H9 (cell line): ENCODE data around the gene CELF6. TPM values are rescaled to one million over a fixed set of nuclear protein-coding genes. Genes with fewer than 3 reads are reported as not detected.

ENCODE experiments used
- DNase-seq: peaks from one replicate; pipeline ENCODE4 v3.0.0-alpha.2; 2017
- H2AFZ ChIP-seq: one replicate; pipeline ENCODE4 v1.6.1; 2013; ENCODE audit warnings: mild to moderate bottlenecking, low read length, control low read depth, moderate library complexity
- H2AK5ac ChIP-seq: 2 replicates; pipeline ENCODE4 v1.6.1; 2013; ENCODE audit warnings: low read length, control low read depth, mixed read lengths; ENCODE audit not compliant: insufficient read length
- H2BK120ac ChIP-seq: one replicate; pipeline ENCODE4 v1.6.1; 2013; ENCODE audit warnings: low read depth, mild to moderate bottlenecking, low read length, control low read depth, inconsistent platforms; ENCODE audit not compliant: poor library complexity, severe bottlenecking
- H2BK12ac ChIP-seq: 2 replicates; pipeline ENCODE4 v1.6.1; 2013; ENCODE audit warnings: low read length, control low read depth, mixed read lengths, low read depth; ENCODE audit not compliant: insufficient read length
- H2BK15ac ChIP-seq: 2 replicates; pipeline ENCODE4 v1.6.1; 2013; ENCODE audit warnings: low read depth, low read length, control low read depth
- H2BK20ac ChIP-seq: one replicate; pipeline ENCODE4 v1.6.1; 2013; ENCODE audit warnings: low read depth, mild to moderate bottlenecking, low read length, control low read depth, inconsistent platforms; ENCODE audit not compliant: poor library complexity, severe bottlenecking
- H2BK5ac ChIP-seq: 2 replicates; pipeline ENCODE4 v1.6.1; 2013; ENCODE audit warnings: low read length, control low read depth, mixed read lengths; ENCODE audit not compliant: insufficient read length
- H3K14ac ChIP-seq: 2 replicates; pipeline ENCODE4 v1.6.1; 2013; ENCODE audit warnings: low read length, control low read depth; ENCODE audit not compliant: insufficient read depth
- H3K18ac ChIP-seq: 2 replicates; pipeline ENCODE4 v1.6.1; 2013; ENCODE audit warnings: low read depth, mild to moderate bottlenecking, mixed read lengths, low read length, control low read depth; ENCODE audit not compliant: insufficient read length
- H3K23ac ChIP-seq: 2 replicates; pipeline ENCODE4 v1.6.1; 2013; ENCODE audit warnings: low read length, control low read depth, mixed read lengths, low read depth; ENCODE audit not compliant: insufficient read length
- H3K23me2 ChIP-seq: 2 replicates; pipeline ENCODE4 v1.6.1; 2013; ENCODE audit warnings: low read depth, mild to moderate bottlenecking, mixed read lengths, low read length, control low read depth; ENCODE audit not compliant: insufficient read length, poor library complexity, severe bottlenecking
- H3K27ac ChIP-seq: 2 replicates; pipeline ENCODE4 v1.5.1; 2013; ENCODE audit warnings: low read length, control low read depth, mixed read lengths, low read depth; ENCODE audit not compliant: insufficient read length
- H3K27me3 ChIP-seq: 2 replicates; pipeline ENCODE4 v1.6.1; 2013; ENCODE audit warnings: low read length, control low read depth, inconsistent platforms; ENCODE audit not compliant: insufficient read depth
- H3K4ac ChIP-seq: 2 replicates; pipeline ENCODE4 v1.6.1; 2013; ENCODE audit warnings: low read depth, mild to moderate bottlenecking, control low read depth, inconsistent platforms, low read length, moderate library complexity
- H3K4me1 ChIP-seq: 2 replicates; pipeline ENCODE4 v1.6.1; 2013; ENCODE audit warnings: low read length, control low read depth, inconsistent platforms; ENCODE audit not compliant: insufficient read depth
- H3K4me2 ChIP-seq: 2 replicates; pipeline ENCODE4 v1.6.1; 2013; ENCODE audit warnings: low read length, control low read depth, mixed read lengths; ENCODE audit not compliant: insufficient read length, insufficient read depth
- H3K56ac ChIP-seq: 2 replicates; pipeline ENCODE4 v1.6.1; 2013; ENCODE audit warnings: low read depth, mild to moderate bottlenecking, mixed read lengths, low read length, control low read depth; ENCODE audit not compliant: insufficient read length
- H3K79me1 ChIP-seq: 2 replicates; pipeline ENCODE4 v1.6.1; 2013; ENCODE audit warnings: low read depth, mild to moderate bottlenecking, moderate library complexity, low read length, control low read depth, inconsistent platforms; ENCODE audit not compliant: insufficient read depth, poor library complexity, severe bottlenecking
- H3K79me2 ChIP-seq: 2 replicates; pipeline ENCODE4 v1.6.1; 2013; ENCODE audit warnings: low read length, control low read depth, inconsistent platforms; ENCODE audit not compliant: insufficient read depth
- H3K9ac ChIP-seq: 2 replicates; pipeline ENCODE4 v1.6.1; 2013; ENCODE audit warnings: low read length, control low read depth, mixed read lengths; ENCODE audit not compliant: insufficient read length; ENCODE audit errors: extremely low read depth
- H3K9me3 ChIP-seq: one replicate; pipeline ENCODE4 v1.6.1; 2013; ENCODE audit warnings: low read depth, low read length, inconsistent platforms; ENCODE audit not compliant: control insufficient read depth
- H3T11ph ChIP-seq: one replicate; pipeline ENCODE4 v1.6.1; 2013; ENCODE audit warnings: mild to moderate bottlenecking, low read length, control low read depth, inconsistent platforms
- H4K20me1 ChIP-seq: one replicate; pipeline ENCODE4 v1.6.1; 2013; ENCODE audit not compliant: control insufficient read depth, insufficient read length, insufficient read depth
- H4K5ac ChIP-seq: 2 replicates; pipeline ENCODE4 v1.6.1; 2013; ENCODE audit warnings: low read depth, mild to moderate bottlenecking, mixed read lengths, low read length, control low read depth; ENCODE audit not compliant: insufficient read length
- H4K8ac ChIP-seq: replicated peaks from 2 replicates; pipeline ENCODE4 v1.6.1; 2013; ENCODE audit warnings: low read length, control low read depth, mixed read lengths, low read depth; ENCODE audit not compliant: insufficient read length
- H4K91ac ChIP-seq: 2 replicates; pipeline ENCODE4 v1.6.1; 2013; ENCODE audit warnings: low read depth, mild to moderate bottlenecking, moderate library complexity, mixed read lengths, low read length, control low read depth; ENCODE audit not compliant: insufficient read length
- H3K27ac Mint-ChIP-seq, 3 experiments: 2 replicates in 2 of 3; 3 replicates in 1 of 3; pipeline ENCODE4 v1.8.0; 2020 to 2021; ENCODE audit warnings: mixed read lengths in 3 of 3, mild to moderate bottlenecking in 1 of 3, moderate library complexity in 1 of 3
- H3K27me3 Mint-ChIP-seq: 2 replicates; pipeline ENCODE4 v1.8.0; 2021; ENCODE audit warnings: low read depth, mild to moderate bottlenecking, moderate library complexity, mixed read lengths
- H3K36me3 Mint-ChIP-seq, 3 experiments: 2 replicates in 2 of 3; 3 replicates in 1 of 3; pipeline ENCODE4 v1.8.0; 2020 to 2021; ENCODE audit warnings: low read depth in 3 of 3, mixed read lengths in 3 of 3; ENCODE audit not compliant: insufficient read depth in 1 of 3
- H3K4me1 Mint-ChIP-seq, 2 experiments: 2 replicates each; pipeline ENCODE4 v1.8.0; 2020; ENCODE audit warnings: mixed read lengths in 2 of 2
- H3K4me3 Mint-ChIP-seq, 2 experiments: 2 replicates in 1 of 2; 3 replicates in 1 of 2; pipeline ENCODE4 v1.8.0; 2020 to 2021; ENCODE audit warnings: mild to moderate bottlenecking in 2 of 2, mixed read lengths in 2 of 2, moderate library complexity in 1 of 2
- H3K9me3 Mint-ChIP-seq, 2 experiments: 2 replicates in 1 of 2; 3 replicates in 1 of 2; pipeline ENCODE4 v1.8.0; 2020; ENCODE audit warnings: mild to moderate bottlenecking in 2 of 2, mixed read lengths in 2 of 2, moderate library complexity in 1 of 2
- CTCF ChIP-seq: fragments of 200-600 bp; sonication (generic); conservative IDR thresholded peaks from 3 replicates; pipeline ENCODE4 v1.8.0; 2021; ENCODE audit warnings: antibody characterized with exemption, mild to moderate bottlenecking
- WGBS: extraction: QIAGEN DNeasy Blood & Tissue Kit; methylation state at CpG from one replicate; pipeline ENCODE4 v1.1.7; 2013; ENCODE audit warnings: missing lambda C conversion rate, low lambda C conversion rate, mixed read lengths; ENCODE audit not compliant: insufficient read length; ENCODE audit errors: extremely low coverage; 5-methylcytosine and 5-hydroxymethylcytosine counted together
- total RNA-seq: library from RNA; stranded (reverse); gene quantifications from 2 replicates; pipeline ENCODE4 v1.2.1, GENCODE V29; 2021

Gene CELF6
- total RNA-seq, 1 experiment from 2014 or later = 0.13 TPM

GRCh38 chr15:72289597-72290325, 30.2 kb downstream of the CELF6 start:
- no peaks in the 10 kb centered on the region for H3K4me1 ChIP-seq
- H4K20me1 ChIP-seq = no peaks in the 10 kb centered on the region
- Mint-ChIP-seq H3K36me3 (no peaks in the 10 kb centered on the region), H3K27ac (no peak overlapping the region), H3K4me1 (no peaks in the 10 kb centered on the region), H3K9me3 (no peaks in the 10 kb centered on the region), H3K4me3 (no peak overlapping the region), H3K27me3 (peaks cover 41% of the 10 kb centered on the region)
- H4K91ac ChIP-seq = no peak overlapping the region
- no peak overlapping the region for H3K4me2 ChIP-seq
- H2AK5ac ChIP-seq = no peak overlapping the region
- H2BK120ac ChIP-seq = no peak overlapping the region
- DNase-seq = no peak
- H3K27ac ChIP-seq = no peak overlapping the region
- peaks cover 2% of the 10 kb centered on the region; the same call in 1 of the 2 replicates for H3K27me3 ChIP-seq
- H3K9ac ChIP-seq = no peak overlapping the region
- H2AFZ ChIP-seq = no peak overlapping the region
- no peaks in the 10 kb centered on the region for H3K23me2 ChIP-seq
- no peaks in the 10 kb centered on the region for H3K79me1 ChIP-seq
- H4K8ac ChIP-seq = no peak overlapping the region
- no peak overlapping the region for H4K5ac ChIP-seq
- no peak overlapping the region for H3K14ac ChIP-seq
- WGBS = no CpG with 5 or more reads among the region's 52 CpGs
- no peak overlapping the region for H3T11ph ChIP-seq
- H3K56ac ChIP-seq = no peak overlapping the region
- H2BK20ac ChIP-seq = no peak overlapping the region
- H3K4ac ChIP-seq = no peak overlapping the region
- no peaks in the 10 kb centered on the region for H3K79me2 ChIP-seq
- H2BK15ac ChIP-seq = no peak overlapping the region
- TF ChIP-seq CTCF = no peak
- H3K18ac ChIP-seq = no peak overlapping the region
- no peak overlapping the region for H2BK12ac ChIP-seq
- no peak overlapping the region for H3K23ac ChIP-seq
- no peaks in the 10 kb centered on the region for H3K9me3 ChIP-seq
- no peak overlapping the region for H2BK5ac ChIP-seq
